22Rv1 (cell line): ENCODE measurements around the gene KIF3B.

Experiments used
- CTCF ChIP-seq: fragments of 450-650 bp; IDR thresholded peaks from 2 replicates; pipeline ENCODE4 v1.5.1; 2017; ENCODE audit warnings: mild to moderate bottlenecking
- ZFX ChIP-seq: fragments of 450-650 bp; IDR thresholded peaks from 2 replicates; pipeline ENCODE4 v1.6.1; 2017; ENCODE audit warnings: antibody characterized with exemption, borderline replicate concordance

GRCh38 chr20:32320305-32320704, 42.9 kb downstream of the KIF3B start:
- no peak for TF ChIP-seq CTCF
- no peak for TF ChIP-seq ZFX
